OCI-M1 (cell line): ENCODE measurements around the gene COQ8A.
"Not testable (repeated sequence)": the region's sequence is repeated elsewhere in the genome, so short reads cannot be mapped to it uniquely, and the experiment has no call there.

ENCODE experiments used
- DNase-seq: peaks from one replicate; lab custom pipeline; 2025; lab: John Stamatoyannopoulos, UW

The COQ8A gene

GRCh38 chr1:226985839-226986463, 45.9 kb downstream of the COQ8A start:
- DNase-seq: no peak

DNA sequence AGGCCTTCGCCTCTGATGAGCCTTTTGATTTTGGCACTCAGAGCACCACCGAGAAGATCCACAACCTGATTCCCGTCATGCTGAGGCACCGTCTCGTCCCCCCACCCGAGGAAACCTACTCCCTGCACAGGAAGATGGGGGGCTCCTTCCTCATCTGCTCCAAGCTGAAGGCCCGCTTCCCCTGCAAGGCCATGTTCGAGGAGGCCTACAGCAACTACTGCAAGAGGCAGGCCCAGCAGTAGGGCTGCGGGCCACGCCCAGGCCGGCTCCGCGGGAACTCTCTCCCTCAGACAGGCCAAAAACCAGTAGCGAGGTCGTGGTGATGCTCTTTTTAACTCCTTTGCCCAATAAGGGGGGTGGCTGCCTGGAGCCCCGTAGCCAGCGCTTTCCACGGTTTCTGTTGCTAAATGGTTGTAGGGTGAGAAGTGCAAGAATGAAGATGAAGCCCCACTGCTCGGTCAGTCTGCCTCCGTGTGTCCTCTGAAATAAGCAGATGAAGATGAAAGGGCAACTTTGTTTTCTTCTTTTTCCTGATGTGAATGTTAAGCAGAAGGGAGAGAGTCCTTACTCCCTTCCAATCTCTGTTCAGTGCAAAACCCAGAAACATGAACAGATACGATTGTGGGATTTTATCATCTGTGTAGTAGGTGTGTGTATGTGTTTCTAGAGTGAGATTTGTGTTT, 46.5 kb downstream of the COQ8A start:
- no peak for DNase-seq

DNA sequence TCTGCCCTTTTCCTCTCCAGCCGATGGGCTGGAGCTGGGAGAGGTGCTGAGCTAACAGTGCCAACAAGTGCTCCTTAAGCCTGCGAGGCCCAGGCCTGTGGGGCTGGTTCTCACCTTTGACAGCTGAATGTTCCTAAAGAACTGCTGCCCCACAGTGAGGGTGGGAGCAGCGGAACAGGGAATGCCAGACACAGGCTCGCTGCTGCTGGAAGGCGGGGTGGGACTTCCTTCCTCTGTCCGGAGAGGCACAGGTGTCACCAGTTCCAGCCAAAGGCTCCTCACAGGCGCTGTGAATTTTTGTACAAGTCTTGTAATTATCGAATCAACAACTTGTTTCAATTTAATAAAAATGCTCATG, 47.1 kb downstream of the COQ8A start:
- no peak for DNase-seq

GRCh38 chr1:226987623-226988333, 47.7 kb downstream of the COQ8A start:
- no peak for DNase-seq

DNA sequence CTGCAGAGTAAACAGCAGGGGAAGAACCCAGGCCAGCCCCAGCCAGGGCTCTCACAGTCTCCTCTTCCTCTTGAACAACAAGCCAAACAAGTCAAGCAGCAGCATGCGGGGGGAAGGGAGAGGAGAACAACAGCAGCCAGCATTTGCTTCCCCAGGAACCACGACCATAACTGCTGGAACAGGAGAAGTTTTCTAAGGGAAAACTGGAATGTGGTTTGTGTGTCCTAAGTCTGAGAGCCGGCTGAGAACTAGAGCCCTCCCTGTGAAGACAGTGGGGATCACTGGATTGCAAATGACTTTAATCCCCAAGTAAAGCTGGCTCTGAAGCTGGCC, 48.2 kb downstream of the COQ8A start:
- no peak for DNase-seq

GRCh38 chr1:226989085-226989920, 49.2 kb downstream of the COQ8A start:
- DNase-seq: peak; percentile 38

DNA sequence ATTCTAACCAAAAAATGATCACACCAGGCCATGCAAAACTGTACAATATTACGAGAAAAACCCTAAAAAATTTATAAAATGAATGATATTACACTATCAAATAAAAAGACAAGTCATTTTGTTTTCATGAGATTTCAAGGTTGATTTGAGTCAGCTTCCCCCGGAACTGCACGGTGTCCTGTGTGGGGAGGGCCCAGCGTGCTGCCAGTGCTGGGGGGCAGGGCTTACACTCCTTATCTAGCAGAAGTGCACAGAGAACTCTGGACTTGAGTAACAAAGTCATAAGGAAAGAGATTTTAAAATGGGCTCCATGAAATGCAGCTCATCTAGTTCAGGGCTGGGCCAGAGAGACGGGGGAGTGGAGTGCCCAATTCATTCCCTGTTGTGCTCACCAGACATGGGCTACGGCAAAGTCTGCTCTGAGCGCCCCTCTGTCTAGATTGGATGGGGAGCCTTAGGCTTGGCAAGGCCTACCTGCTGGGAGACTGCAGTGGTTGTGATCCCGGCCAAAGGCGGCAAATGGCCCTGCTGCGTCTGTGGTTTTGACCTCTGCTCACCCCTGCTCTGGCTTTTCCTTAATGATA, 50.1 kb downstream of the COQ8A start:
- DNase-seq: peak; percentile 92

GRCh38 chr1:226991920-226992319, 51.8 kb downstream of the COQ8A start:
- DNase-seq: no peak

GRCh38 chr1:226993814-226994585, 53.9 kb downstream of the COQ8A start:
- no peak for DNase-seq

DNA sequence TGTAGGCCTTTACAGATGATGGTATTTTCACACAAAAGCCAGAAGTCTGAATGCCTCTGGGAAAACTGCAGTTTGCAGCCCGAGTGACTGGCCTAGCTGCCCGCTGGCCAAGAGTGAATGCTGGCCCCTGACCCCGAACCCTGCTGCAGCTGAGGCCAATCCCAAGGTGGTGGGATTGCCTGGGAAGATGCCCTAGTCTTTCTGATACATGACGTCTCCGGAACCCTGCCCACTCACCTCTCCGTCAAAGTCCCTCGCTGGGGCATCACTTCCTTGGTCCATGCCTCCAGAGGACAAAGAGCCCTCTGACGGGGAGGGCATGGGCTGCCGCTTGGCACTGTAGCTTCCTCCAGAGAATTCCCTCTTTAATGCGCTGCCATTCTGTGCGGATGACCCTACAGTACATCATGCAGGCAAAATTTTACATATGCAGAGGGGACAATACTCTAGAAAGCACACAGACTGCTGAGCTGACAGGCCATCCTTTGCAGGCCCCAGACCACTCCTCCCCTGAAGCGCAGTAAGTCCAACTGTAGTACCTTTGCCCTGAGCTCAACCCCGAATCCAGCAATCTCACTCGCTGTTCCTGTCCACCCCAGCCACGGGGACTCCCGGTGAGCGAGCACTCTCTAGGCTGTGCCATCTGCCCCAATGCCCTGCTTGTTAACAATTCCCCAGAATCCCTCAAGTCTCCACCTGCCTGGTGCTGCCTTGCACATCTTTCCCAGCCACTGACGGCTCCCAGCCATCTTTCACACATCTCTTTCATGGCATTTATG, 54.7 kb downstream of the COQ8A start:
- DNase-seq: no peak

GRCh38 chr1:226995365-226996332, 55.6 kb downstream of the COQ8A start:
- no peak for DNase-seq

- not testable (repeated sequence) for DNase-seq
Observed at GRCh38 chr1:226999579-226999978, 59.5 kb downstream of the COQ8A start.

GRCh38 chr1:227002531-227003049, 62.5 kb downstream of the COQ8A start:
- no peak for DNase-seq

DNA sequence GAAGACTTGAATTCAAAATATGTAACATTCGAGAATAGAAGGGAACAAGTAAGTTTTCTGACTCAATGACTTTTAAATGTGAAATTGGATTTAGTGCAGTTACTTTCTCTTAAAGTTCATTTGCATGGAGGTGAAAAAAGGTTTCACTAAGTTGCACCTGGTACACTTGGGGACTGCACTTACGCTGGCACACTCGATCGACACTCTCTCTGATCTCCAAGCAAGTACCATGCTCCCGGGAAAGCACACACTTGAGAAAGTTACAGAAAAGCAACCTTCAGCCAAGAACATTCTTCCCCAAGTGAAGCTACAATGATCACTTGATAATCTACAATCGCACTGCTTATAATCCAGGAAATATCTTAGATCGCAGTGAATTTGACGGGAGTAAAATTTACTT, 63.1 kb downstream of the COQ8A start:
- no peak for DNase-seq

GRCh38 chr1:227004796-227005195, 64.7 kb downstream of the COQ8A start:
- no peak for DNase-seq

- no peak for DNase-seq
Observed at GRCh38 chr1:227006226-227006796, 66.2 kb downstream of the COQ8A start.

GRCh38 chr1:227009937-227010336, 69.8 kb downstream of the COQ8A start:
- no peak for DNase-seq

DNA sequence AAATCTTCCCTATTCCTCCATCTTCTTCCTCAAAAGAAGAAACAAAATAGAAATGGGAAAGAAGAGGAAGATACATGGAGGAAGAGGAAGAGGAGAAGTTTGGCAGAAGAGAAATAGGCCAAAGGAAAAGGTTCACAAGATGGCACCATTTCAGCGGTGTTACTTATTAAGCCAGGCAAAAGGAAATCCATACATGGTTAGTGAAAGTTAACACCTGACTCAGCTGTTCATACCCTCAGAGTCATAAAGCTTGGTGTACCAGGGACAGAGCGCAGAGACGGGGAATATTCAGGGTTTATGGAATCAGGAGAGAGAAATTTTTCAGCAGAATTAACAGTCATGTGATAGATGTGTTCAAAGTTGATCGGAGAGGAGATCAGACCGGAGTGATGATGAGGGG, 70.6 kb downstream of the COQ8A start:
- DNase-seq: no peak

GRCh38 chr1:227016990-227017389, 76.9 kb downstream of the COQ8A start:
- no peak for DNase-seq
